ENCODE measurements around the gene SND1.
"Not testable (repeated sequence)": the region's sequence is repeated elsewhere in the genome, so short reads cannot be mapped to it uniquely, and the experiment has no call there.

Gene SND1

GRCh38 chr7:127894588-127894987, 242.6 kb downstream of the SND1 start:
- DNase-seq: no peak

GRCh38 chr7:127895360-127895759, 243.4 kb downstream of the SND1 start:
- DNase-seq: no peak

DNA sequence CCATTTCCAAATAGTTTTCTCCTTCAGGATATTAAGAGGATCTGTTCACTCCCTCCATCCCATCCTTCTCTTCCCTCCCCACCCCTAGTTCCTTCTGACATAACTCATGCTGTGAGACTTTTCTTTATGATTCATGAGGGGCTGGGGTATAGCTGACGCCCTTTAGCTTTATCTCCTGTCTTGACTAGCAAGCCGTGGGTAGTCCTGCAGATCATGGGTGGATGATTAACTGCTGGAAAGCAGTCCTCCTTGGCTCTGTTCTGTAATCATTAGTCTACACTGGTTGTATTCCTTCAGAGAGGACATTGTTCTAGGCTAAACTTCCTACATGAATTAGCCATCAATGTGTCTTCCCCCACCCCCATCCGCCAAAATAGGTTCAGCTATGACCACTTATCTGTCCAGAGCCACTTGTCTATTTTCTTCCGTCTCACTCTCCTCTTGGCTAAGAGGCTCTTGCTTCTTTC, 243.9 kb downstream of the SND1 start:
- no peak for DNase-seq

DNA sequence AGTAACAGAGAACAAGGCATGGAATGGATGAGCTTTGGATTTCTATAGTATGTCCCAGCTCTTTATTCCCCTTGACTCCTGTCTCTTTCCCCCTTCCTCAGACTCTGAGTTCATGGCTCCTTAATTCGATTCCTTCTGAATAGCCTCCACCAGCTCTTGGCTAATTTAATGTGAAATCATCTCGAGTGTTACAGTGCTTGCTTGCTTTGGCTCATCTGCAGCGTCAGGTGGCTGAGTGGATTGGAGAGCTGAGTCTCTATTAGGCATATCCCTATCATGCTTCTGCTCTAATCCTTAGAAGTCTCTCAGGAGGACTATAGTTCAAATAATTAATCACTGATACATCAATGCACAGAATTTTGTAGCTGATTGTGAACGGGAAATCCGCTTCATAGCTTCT, 244.7 kb downstream of the SND1 start:
- DNase-seq: no peak

- DNase-seq: peak; percentile 16
Observed at GRCh38 chr7:127897704-127898454, 245.9 kb downstream of the SND1 start.

DNA sequence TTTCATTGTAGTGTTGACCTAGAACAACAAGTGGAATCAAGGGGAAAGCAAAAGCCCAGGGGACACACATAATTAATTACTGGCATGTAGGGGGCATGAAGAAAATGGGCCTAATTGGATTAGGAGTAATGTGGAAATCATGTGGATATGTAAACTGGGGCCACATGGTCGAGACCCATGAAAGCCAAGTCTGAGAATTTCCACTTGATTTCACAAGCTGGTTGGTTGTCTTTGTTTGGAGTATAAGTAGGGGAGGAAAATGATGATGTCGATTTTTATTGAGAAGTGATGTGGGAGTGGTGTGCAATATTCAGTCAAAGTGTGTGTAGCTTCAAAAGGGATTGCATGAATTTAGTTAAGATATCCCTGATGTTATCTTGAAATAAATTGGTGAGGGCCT, 247.4 kb downstream of the SND1 start:
- no peak for DNase-seq

DNA sequence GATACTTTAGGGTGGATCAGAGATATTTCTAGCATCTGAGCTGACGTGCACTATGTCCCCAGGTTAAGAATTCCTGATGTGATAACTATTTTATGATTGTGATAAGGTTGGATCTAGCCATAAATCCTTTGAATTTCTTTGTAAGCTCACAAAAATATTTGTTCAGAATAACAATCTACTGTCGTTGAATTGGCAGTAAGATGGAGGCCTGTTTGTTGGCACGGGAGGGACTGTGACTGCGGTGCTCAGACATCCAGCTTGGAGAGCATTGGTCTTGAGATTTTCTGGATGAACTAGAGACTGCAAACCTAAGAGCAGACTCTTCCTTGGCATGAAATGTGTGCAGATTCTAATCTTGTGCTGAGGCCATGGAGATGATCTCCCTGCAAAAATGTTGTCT, 248.1 kb downstream of the SND1 start:
- DNase-seq: no peak

GRCh38 chr7:127900732-127901685, 249.0 kb downstream of the SND1 start:
- DNase-seq: no peak

DNA sequence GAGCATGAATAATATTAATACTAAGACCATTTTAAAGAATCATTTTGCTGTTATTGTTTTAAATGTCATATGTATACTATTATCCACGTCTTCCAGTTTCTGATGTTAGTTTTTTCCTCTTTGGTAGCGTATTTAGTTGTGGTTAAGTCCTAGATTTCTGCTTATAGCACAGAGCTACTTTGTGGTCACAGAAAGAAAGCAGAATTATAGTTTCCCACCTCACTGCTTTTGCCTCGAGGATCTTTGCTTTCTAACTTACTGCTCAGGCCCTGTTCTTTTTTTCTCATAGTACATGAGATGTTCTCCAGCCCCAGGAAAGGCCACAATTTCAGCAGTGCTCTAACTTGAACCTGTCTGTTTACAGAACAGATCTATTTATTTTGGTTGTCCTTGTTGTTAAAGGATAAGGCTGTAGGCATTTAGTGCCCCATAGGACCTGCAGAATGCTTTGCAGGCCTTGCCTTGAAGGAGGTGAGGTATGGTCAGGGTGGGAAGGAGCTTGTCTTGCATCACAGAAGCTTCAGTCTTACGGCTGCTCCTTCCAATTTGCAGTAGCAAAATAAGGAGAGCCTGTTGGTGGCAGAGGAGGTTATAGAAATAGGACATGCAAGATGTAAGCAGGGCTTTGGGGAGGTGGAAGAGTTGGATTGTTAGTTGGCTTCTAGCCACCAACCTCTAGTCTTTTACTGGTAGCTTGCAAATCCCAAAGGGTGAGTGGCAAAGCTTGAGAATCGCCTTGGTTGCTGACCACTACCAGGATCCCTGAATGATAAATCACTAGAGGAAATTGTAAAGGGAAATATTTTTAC, 250.1 kb downstream of the SND1 start:
- DNase-seq: no peak

DNA sequence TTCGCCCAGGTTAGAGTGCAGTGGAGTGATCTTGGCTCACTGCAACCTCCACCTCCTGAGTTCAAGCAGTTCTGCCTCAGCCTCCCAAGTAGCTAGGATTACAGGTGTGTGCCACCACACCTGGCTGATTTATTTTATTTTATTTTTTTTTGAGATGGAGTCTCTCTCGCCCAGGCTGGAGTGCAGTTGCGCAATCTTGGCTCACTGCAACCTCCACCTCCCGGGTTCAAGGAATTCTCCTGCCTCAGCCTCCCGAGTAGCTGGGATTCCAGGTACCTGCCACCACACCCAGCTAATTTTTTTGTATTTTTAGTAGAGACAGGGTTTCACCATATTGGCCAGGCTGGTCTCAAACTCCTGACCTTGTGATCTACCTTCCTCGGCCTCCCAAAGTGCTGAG, 250.8 kb downstream of the SND1 start:
- DNase-seq: not testable (repeated sequence)

DNA sequence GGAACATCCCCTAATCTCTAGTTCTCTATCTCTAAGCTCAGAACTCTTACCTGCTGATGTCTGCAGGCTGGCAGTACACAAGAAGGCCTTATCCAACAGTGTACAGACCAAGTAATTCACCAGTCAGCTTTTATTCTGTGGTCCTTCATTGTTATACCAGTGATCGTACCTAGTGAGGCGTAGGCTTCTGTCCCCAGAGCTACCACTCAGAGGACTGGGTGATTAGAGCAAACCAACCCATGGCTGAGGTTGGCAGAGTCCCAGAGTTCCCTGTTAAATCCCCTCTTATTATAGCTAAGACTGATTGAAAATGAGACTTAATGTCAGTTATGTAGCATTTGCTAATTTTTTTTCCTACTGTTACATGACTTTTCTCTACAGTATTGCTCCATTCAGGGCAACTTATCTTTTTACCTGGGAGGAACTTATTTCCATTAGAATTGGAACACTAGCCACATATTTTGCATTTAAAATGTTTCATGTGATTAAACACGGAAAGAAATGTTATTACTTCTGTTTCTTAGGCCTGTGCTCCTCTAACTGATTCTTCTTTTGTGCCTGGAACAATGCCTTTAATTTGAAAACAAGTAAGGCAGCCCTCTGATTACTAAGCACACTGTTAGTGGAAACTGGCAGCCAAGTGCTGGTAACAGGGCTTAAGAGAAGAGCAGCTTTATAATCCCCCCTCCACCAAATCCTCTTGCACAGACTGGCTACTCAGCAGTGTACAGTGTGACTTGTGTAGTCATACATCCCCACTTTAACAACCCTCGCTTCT, 252.1 kb downstream of the SND1 start:
- DNase-seq: no peak

DNA sequence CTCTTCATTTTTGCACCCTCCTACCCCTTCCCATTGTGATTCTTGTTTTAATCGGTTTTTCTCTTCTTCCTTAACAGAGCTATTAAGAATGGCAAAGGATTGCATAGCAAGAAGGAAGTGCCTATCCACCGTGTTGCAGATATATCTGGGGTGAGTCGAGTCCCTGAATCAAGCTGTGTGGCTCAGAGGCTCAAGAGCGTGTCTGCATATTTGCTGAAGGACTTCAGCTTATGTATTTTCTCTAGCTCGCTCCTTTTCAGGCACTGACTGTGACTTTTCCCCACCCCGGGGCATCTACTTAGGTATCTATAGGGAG, 252.6 kb downstream of the SND1 start:
- DNase-seq: no peak

- no peak for DNase-seq
Observed at GRCh38 chr7:127905021-127905420, 253.0 kb downstream of the SND1 start.

DNA sequence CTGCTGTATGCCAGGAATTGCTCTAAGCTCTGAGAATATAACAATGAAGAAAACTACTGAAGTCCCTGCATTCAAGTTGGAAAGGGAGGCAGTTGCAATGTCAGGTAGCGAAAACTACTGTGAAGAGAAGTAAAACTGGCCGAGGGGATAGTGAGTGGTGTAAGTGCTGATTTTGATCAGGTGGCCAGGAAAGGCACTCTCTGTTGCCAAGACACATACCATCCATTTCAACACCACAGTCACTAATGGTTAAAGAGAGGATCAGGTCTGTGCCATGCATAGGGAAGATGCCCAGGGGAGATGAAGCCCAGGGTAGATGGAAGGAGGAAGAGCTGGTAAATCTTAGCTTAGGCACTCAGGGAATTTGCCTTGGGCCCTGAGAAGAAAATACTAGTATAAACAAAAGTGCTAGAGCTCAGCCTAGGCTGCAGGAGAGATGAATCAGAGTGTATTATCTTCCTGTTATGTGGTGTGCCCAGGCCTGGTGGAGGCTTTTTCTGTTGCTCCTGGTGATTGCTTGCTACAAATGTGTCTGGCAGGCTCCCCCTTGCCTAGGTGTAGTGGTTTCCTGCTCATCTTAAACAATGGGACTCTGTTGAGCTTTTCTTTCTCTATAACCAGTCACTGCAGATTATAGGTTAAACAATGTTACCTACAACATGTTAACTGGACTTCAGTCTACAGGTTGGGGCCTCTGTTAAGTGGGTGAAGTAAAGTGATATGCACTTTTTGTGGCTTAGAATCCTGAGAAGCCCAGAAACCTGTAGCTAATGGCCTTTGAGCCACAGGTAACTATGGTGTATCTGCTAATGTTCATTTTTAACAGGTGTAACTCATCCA, 253.7 kb downstream of the SND1 start:
- DNase-seq: no peak

GRCh38 chr7:127907110-127908040, 255.4 kb downstream of the SND1 start:
- no peak for DNase-seq

- DNase-seq: no peak
Observed at GRCh38 chr7:127908430-127909258, 256.6 kb downstream of the SND1 start.

GRCh38 chr7:127909424-127910152, 257.6 kb downstream of the SND1 start:
- DNase-seq: no peak

DNA sequence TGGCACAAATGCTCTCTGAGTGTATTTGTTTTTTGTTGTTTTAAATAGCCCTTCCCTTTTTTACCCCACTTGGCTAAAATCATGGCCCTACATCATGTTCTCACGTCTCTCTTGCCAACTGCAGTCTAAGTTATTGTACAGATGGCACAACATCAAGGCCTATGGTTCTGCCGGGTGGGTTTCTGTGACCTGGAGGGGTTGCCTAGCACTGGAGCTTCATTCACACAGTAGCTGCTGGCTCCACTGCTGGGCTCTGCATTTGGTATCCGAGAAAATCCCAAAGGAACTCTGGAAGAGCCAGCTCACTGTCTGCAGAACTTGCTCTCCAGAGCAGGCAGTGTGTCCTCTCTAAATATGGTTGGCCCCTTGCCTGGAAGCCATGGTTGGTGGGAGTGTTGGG, 258.7 kb downstream of the SND1 start:
- DNase-seq: no peak

All from stimulated activated CD4-positive, alpha-beta T cell treated with anti-CD3 and anti-CD28 coated beads, Interleukin-4, amount 100 ng/mL, for 1 hour (primary cell).